ENCODE measurements around the gene NACC2. TPM values are rescaled to one million over a fixed set of nuclear protein-coding genes. Genes with fewer than 3 reads are reported as not detected.

Gene NACC2
- total and polyA plus RNA-seq, 10 of the 15 experiments (the other 5 are each of a cell fraction or from before 2014, with no cell fraction given): 0.66 to 14.7 (median 3.5) TPM

DNA sequence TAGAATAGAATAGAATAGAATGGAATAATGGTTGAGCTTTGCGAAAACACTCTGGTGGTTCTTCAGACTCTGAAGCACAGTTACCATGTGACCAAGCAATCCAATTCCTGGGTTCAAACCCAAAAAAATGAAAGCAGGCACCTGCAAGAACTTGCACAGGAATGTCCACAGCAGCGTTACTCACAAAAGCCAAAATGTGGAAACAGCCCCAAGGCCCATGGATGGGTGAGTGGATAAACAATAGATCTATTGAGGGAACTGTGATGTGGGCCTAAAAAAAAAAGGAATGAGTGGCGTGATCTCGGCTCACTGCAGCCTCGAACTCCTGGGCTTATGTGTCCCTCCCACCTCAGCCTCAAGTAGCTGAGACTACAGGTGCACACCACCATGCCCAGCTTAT lies 45.0 kb upstream of the NACC2 start:
- ChIA-PET CTCF (interaction anchor here (0.6 to 2.7 kb wide), 4 partner anchors 142 to 299 kb away, joined by 3 to 11 read pairs (median 6); no protein-coding TSS in a partner anchor), RAD21 (ENCODE audit: unreplicated experiment) (interaction anchor here (0.8 kb wide), 1 partner anchor 172 kb away, joined by 3 read pairs; no protein-coding TSS in a partner anchor)
- no peak for FAIRE-seq
- TF ChIP-seq POU2F2 (IDR thresholded peaks at IDR 0.05; ENCODE audit: borderline replicate concordance, low read depth, low read length) (no peak), STAT3 (IDR thresholded peaks at IDR 0.05; ENCODE audit: low read depth, low read length) (no peak), CHD1 (IDR thresholded peaks at IDR 0.05; ENCODE audit: low read depth, low read length) (no peak), STAT1 (conservative IDR thresholded peaks at IDR 0.05) (no peak), CBX5 (IDR thresholded peaks at IDR 0.05; ENCODE audit: low read depth) (no peak), LARP7 (IDR thresholded peaks at IDR 0.05) (no peak), MXI1 (IDR thresholded peaks at IDR 0.05; ENCODE audit: low read depth, low read length) (no peak), RAD51 (IDR thresholded peaks at IDR 0.05) (no peak), IKZF1 (conservative IDR thresholded peaks at IDR 0.05) (no peak), HDAC6 (IDR thresholded peaks at IDR 0.05; ENCODE audit: unreplicated experiment) (no peak), EP300 (IDR thresholded peaks at IDR 0.05; ENCODE audit: borderline replicate concordance in 1 of 2, control insufficient read depth in 1 of 2, low read depth in 2 of 2, low read length in 2 of 2) (no peak)
- TF ChIP-seq, protein P1, sequence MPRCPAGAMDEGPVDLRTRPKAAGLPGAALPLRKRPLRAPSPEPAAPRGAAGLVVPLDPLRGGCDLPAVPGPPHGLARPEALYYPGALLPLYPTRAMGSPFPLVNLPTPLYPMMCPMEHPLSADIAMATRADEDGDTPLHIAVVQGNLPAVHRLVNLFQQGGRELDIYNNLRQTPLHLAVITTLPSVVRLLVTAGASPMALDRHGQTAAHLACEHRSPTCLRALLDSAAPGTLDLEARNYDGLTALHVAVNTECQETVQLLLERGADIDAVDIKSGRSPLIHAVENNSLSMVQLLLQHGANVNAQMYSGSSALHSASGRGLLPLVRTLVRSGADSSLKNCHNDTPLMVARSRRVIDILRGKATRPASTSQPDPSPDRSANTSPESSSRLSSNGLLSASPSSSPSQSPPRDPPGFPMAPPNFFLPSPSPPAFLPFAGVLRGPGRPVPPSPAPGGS (IDR thresholded peaks at IDR 0.05; ENCODE audit: borderline replicate concordance, insufficient read depth, low read depth, low read length, poor library complexity, severe bottlenecking): no peak
- TF ChIP-seq, protein P2, sequence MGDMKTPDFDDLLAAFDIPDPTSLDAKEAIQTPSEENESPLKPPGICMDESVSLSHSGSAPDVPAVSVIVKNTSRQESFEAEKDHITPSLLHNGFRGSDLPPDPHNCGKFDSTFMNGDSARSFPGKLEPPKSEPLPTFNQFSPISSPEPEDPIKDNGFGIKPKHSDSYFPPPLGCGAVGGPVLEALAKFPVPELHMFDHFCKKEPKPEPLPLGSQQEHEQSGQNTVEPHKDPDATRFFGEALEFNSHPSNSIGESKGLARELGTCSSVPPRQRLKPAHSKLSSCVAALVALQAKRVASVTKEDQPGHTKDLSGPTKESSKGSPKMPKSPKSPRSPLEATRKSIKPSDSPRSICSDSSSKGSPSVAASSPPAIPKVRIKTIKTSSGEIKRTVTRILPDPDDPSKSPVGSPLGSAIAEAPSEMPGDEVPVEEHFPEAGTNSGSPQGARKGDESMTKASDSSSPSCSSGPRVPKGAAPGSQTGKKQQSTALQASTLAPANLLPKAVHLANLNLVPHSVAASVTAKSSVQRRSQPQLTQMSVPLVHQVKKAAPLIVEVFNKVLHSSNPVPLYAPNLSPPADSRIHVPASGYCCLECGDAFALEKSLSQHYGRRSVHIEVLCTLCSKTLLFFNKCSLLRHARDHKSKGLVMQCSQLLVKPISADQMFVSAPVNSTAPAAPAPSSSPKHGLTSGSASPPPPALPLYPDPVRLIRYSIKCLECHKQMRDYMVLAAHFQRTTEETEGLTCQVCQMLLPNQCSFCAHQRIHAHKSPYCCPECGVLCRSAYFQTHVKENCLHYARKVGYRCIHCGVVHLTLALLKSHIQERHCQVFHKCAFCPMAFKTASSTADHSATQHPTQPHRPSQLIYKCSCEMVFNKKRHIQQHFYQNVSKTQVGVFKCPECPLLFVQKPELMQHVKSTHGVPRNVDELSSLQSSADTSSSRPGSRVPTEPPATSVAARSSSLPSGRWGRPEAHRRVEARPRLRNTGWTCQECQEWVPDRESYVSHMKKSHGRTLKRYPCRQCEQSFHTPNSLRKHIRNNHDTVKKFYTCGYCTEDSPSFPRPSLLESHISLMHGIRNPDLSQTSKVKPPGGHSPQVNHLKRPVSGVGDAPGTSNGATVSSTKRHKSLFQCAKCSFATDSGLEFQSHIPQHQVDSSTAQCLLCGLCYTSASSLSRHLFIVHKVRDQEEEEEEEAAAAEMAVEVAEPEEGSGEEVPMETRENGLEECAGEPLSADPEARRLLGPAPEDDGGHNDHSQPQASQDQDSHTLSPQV (IDR thresholded peaks at IDR 0.05): no peak
- TF ChIP-seq, protein P3, sequence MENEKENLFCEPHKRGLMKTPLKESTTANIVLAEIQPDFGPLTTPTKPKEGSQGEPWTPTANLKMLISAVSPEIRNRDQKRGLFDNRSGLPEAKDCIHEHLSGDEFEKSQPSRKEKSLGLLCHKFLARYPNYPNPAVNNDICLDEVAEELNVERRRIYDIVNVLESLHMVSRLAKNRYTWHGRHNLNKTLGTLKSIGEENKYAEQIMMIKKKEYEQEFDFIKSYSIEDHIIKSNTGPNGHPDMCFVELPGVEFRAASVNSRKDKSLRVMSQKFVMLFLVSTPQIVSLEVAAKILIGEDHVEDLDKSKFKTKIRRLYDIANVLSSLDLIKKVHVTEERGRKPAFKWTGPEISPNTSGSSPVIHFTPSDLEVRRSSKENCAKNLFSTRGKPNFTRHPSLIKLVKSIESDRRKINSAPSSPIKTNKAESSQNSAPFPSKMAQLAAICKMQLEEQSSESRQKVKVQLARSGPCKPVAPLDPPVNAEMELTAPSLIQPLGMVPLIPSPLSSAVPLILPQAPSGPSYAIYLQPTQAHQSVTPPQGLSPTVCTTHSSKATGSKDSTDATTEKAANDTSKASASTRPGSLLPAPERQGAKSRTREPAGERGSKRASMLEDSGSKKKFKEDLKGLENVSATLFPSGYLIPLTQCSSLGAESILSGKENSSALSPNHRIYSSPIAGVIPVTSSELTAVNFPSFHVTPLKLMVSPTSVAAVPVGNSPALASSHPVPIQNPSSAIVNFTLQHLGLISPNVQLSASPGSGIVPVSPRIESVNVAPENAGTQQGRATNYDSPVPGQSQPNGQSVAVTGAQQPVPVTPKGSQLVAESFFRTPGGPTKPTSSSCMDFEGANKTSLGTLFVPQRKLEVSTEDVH (IDR thresholded peaks at IDR 0.05; ENCODE audit: low read depth, partially characterized antibody): no peak
- TF ChIP-seq, protein P4, sequence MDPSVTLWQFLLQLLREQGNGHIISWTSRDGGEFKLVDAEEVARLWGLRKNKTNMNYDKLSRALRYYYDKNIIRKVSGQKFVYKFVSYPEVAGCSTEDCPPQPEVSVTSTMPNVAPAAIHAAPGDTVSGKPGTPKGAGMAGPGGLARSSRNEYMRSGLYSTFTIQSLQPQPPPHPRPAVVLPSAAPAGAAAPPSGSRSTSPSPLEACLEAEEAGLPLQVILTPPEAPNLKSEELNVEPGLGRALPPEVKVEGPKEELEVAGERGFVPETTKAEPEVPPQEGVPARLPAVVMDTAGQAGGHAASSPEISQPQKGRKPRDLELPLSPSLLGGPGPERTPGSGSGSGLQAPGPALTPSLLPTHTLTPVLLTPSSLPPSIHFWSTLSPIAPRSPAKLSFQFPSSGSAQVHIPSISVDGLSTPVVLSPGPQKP (IDR thresholded peaks at IDR 0.05; ENCODE audit: low read depth, low read length): no peak

More for the DNA sequence above, 45.0 kb upstream of the NACC2 start:
- BruUV-seq (replicated peaks): no TSS peak
- ChIA-PET POLR2A (no interaction called here), SMC1A (ENCODE audit: uncharacterized antibody, unreplicated experiment) (no interaction called here)
- no peaks in the 10 kb centered on the region for H3K79me2 ChIP-seq (ENCODE audit: control insufficient read depth, insufficient read depth, low read length)
- H3K4me3 ChIP-seq: no peak overlapping the region
- no peak overlapping the region for H2AFZ ChIP-seq (ENCODE audit: control insufficient read depth, low read depth, low read length)
- no peak overlapping the region for H3K27ac ChIP-seq (ENCODE audit: control insufficient read depth, insufficient read depth)
- H3K27me3 ChIP-seq (replicated peaks in 1 of 2; ENCODE audit: control insufficient read depth in 2 of 2, insufficient read depth in 2 of 2, low read length in 1 of 2): no peaks in the 10 kb centered on the region; a peak in 1 of 4 replicates
- H3K36me3 ChIP-seq (ENCODE audit: control insufficient read depth in 2 of 2, insufficient read depth in 2 of 2, low read length in 1 of 2): no peaks in the 10 kb centered on the region
- DNase-seq (ENCODE audit: low read depth, low spot score): no peak
- WGBS (ENCODE audit: insufficient coverage, insufficient replicate concordance, low lambda C conversion rate, missing lambda C conversion rate): 53% methylated on average over 5 of the region's 5 CpGs
- ATAC-seq: no peak
- no peaks in the 10 kb centered on the region for H4K20me1 ChIP-seq (ENCODE audit: control insufficient read depth, insufficient read depth)
- H3K4me2 ChIP-seq (ENCODE audit: control insufficient read depth, insufficient read depth): no peak overlapping the region
- H3K9ac ChIP-seq (ENCODE audit: control insufficient read depth, insufficient read depth, low read length): no peak overlapping the region
- no peaks in the 10 kb centered on the region for H3K9me3 ChIP-seq (replicated peaks; ENCODE audit: control insufficient read depth, insufficient read depth, low read length)
- intact Hi-C loops (cut with micrococcal nuclease; ENCODE audit: unreplicated experiment) (no loop called here), in situ Hi-C loops (cut with MboI) (no loop called here)
- no peaks in the 10 kb centered on the region for H3K4me1 ChIP-seq (ENCODE audit: control insufficient read depth, insufficient read depth, low read length)

Data from GM12878 (cell line).